ENCODE results near the gene CCL25.
"Not testable (repeated sequence)": the region's sequence is repeated elsewhere in the genome, so short reads cannot be mapped to it uniquely, and the experiment has no call there.

The CCL25 gene

GRCh38 chr19:8101311-8101710, 48.8 kb downstream of the CCL25 start:
- no peaks in the 10 kb centered on the region for H3K36me3 ChIP-seq (ENCODE audit: insufficient read depth, low read length)
- H3K27ac ChIP-seq (ENCODE audit: low read depth, low read length): no peak overlapping the region

DNA sequence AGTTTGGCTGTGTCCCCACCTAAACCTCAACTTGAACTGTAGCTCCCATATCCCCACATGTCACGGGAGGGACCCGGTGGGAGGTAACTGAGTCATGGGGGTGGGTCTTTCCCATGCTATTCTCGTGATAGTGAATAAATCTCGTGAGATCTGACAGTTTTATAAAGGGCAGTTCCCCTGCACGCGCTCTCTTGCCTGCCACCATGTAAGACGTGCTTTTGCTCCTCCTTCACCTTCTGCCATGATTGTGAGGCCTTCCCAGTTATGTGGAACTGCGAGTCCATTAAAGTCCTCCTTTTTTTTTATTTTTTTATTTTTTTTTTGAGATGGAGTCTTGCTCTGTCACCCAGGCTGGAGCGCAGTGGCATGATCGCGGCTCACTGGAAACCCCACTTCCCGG, 49.4 kb downstream of the CCL25 start:
- not testable (repeated sequence) for H3K27me3 ChIP-seq (ENCODE audit: insufficient read depth, low read length); H3K4me3 ChIP-seq (ENCODE audit: low read depth, low read length); H2AFZ ChIP-seq (ENCODE audit: low read length, unreplicated experiment); H3K79me2 ChIP-seq (ENCODE audit: control insufficient read depth, insufficient read depth, low read length, unreplicated experiment); H3K27ac ChIP-seq (ENCODE audit: low read depth, low read length); H3K4me1 ChIP-seq (ENCODE audit: control insufficient read depth, insufficient read depth, low read length, unreplicated experiment); H3K36me3 ChIP-seq (ENCODE audit: insufficient read depth, low read length)

More at GRCh38 chr19:8101311-8101710, 48.8 kb downstream of the CCL25 start:
- Histone ChIP-seq H3K4me1 (ENCODE audit: control insufficient read depth, insufficient read depth, low read length, unreplicated experiment) (no peaks in the 10 kb centered on the region), H3K27me3 (ENCODE audit: insufficient read depth, low read length) (peaks cover 7% of the 10 kb centered on the region; the same call in 1 of the 2 replicates), H3K4me3 (ENCODE audit: low read depth, low read length) (no peak overlapping the region), H3K79me2 (ENCODE audit: control insufficient read depth, insufficient read depth, low read length, unreplicated experiment) (no peaks in the 10 kb centered on the region), H2AFZ (ENCODE audit: low read length, unreplicated experiment) (no peak overlapping the region)

- Histone ChIP-seq H3K79me2 (ENCODE audit: control insufficient read depth, insufficient read depth, low read length, unreplicated experiment) (no peaks in the 10 kb centered on the region), H3K27ac (ENCODE audit: low read depth, low read length) (no peak overlapping the region), H3K27me3 (ENCODE audit: insufficient read depth, low read length) (peaks cover 4% of the 10 kb centered on the region; the same call in 1 of the 2 replicates), H2AFZ (ENCODE audit: low read length, unreplicated experiment) (no peak overlapping the region), H3K36me3 (ENCODE audit: insufficient read depth, low read length) (no peaks in the 10 kb centered on the region), H3K4me3 (ENCODE audit: low read depth, low read length) (no peak overlapping the region), H3K4me1 (ENCODE audit: control insufficient read depth, insufficient read depth, low read length, unreplicated experiment) (no peaks in the 10 kb centered on the region)
Measured at GRCh38 chr19:8105471-8105870, 52.9 kb downstream of the CCL25 start.

GRCh38 chr19:8107301-8107903, 54.8 kb downstream of the CCL25 start:
- no peaks in the 10 kb centered on the region for H3K4me1 ChIP-seq (ENCODE audit: control insufficient read depth, insufficient read depth, low read length, unreplicated experiment)
- H3K27ac ChIP-seq (ENCODE audit: low read depth, low read length): no peak overlapping the region
- no peaks in the 10 kb centered on the region for H3K36me3 ChIP-seq (ENCODE audit: insufficient read depth, low read length)
- no peak overlapping the region for H3K4me3 ChIP-seq (ENCODE audit: low read depth, low read length)
- no peaks in the 10 kb centered on the region for H3K79me2 ChIP-seq (ENCODE audit: control insufficient read depth, insufficient read depth, low read length, unreplicated experiment)
- peaks cover 4% of the 10 kb centered on the region; the same call in 1 of the 2 replicates for H3K27me3 ChIP-seq (ENCODE audit: insufficient read depth, low read length)
- no peak overlapping the region for H2AFZ ChIP-seq (ENCODE audit: low read length, unreplicated experiment)

GRCh38 chr19:8108560-8109445, 56.2 kb downstream of the CCL25 start:
- no peaks in the 10 kb centered on the region for H3K27me3 ChIP-seq (ENCODE audit: insufficient read depth, low read length)
- H3K27ac ChIP-seq (ENCODE audit: low read depth, low read length): no peak overlapping the region
- H3K4me3 ChIP-seq (ENCODE audit: low read depth, low read length): no peak overlapping the region
- no peaks in the 10 kb centered on the region for H3K4me1 ChIP-seq (ENCODE audit: control insufficient read depth, insufficient read depth, low read length, unreplicated experiment)
- no peaks in the 10 kb centered on the region for H3K36me3 ChIP-seq (ENCODE audit: insufficient read depth, low read length)
- H3K79me2 ChIP-seq (ENCODE audit: control insufficient read depth, insufficient read depth, low read length, unreplicated experiment): no peaks in the 10 kb centered on the region
- H2AFZ ChIP-seq (ENCODE audit: low read length, unreplicated experiment): no peak overlapping the region

DNA sequence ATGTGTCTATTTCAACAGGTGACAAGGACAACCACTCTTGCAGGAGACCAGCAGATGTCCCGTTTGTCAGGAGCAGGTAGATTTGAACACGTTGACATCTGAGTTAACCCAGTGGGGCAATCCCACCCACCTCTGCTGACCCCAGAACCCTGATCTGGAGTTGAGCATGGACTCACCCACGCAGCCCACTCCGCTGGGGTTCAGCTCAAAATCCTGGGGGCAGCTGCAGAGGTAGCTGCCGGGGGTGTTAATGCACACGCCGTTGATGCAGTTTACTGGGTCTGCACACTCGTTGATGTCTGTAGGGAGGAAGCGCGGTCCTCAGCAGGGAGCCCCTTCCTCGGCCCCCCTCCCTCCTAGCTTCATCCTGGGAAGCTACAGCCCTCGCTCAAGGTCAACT, 56.9 kb downstream of the CCL25 start:
- no peaks in the 10 kb centered on the region for H3K27me3 ChIP-seq (ENCODE audit: insufficient read depth, low read length)
- no peaks in the 10 kb centered on the region for H3K79me2 ChIP-seq (ENCODE audit: control insufficient read depth, insufficient read depth, low read length, unreplicated experiment)
- H2AFZ ChIP-seq (ENCODE audit: low read length, unreplicated experiment): no peak overlapping the region
- H3K36me3 ChIP-seq (ENCODE audit: insufficient read depth, low read length): no peaks in the 10 kb centered on the region
- H3K4me3 ChIP-seq (ENCODE audit: low read depth, low read length): no peak overlapping the region
- H3K27ac ChIP-seq (ENCODE audit: low read depth, low read length): no peak overlapping the region
- no peaks in the 10 kb centered on the region for H3K4me1 ChIP-seq (ENCODE audit: control insufficient read depth, insufficient read depth, low read length, unreplicated experiment)

DNA sequence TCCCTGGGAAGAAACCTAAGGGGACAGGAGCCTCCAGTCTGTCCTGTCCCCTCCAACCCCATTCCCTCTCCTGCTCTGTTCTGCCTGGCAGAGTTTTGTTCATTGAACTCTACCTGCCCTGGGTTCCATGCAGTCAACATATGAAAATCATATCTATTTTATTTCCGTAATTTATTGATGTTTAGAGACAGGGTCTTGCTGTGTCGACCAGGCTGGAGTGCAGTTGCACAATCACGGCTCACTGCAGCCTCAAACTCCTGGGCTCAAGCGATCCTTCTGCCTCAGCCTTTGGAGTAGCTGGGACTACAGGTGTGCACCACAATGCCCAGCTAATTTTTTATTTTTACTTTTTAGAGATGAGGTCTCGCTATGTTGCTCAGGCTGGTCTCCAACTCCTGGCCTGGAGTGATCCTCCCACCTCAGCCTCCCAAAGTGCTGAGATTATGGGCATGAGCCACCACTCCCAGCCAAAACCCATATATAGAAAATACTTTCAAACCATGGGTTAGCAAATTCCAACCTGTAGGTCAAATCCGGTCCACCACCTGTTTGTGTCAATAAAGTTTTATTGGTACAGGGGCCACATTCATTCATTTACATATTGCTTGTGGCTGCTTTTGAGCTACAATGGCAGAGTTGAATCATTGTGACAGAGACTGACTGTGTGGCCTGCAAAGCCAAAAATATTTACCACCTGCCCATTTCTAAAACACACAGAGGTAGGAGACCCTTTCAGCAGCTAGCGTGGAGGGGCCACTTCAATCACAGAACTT, 57.5 kb downstream of the CCL25 start:
- Histone ChIP-seq H3K27me3 (ENCODE audit: insufficient read depth, low read length) (no peaks in the 10 kb centered on the region), H3K4me3 (ENCODE audit: low read depth, low read length) (no peak overlapping the region), H3K27ac (ENCODE audit: low read depth, low read length) (no peak overlapping the region), H3K79me2 (ENCODE audit: control insufficient read depth, insufficient read depth, low read length, unreplicated experiment) (no peaks in the 10 kb centered on the region), H3K4me1 (ENCODE audit: control insufficient read depth, insufficient read depth, low read length, unreplicated experiment) (no peaks in the 10 kb centered on the region), H2AFZ (ENCODE audit: low read length, unreplicated experiment) (no peak overlapping the region), H3K36me3 (ENCODE audit: insufficient read depth, low read length) (no peaks in the 10 kb centered on the region)

- no peaks in the 10 kb centered on the region for H3K79me2 ChIP-seq (ENCODE audit: control insufficient read depth, insufficient read depth, low read length, unreplicated experiment)
- H3K27me3 ChIP-seq (ENCODE audit: insufficient read depth, low read length): no peaks in the 10 kb centered on the region
- no peaks in the 10 kb centered on the region for H3K36me3 ChIP-seq (ENCODE audit: insufficient read depth, low read length)
- H3K4me1 ChIP-seq (ENCODE audit: control insufficient read depth, insufficient read depth, low read length, unreplicated experiment): no peaks in the 10 kb centered on the region
- H3K4me3 ChIP-seq (ENCODE audit: low read depth, low read length): no peak overlapping the region
- no peak overlapping the region for H2AFZ ChIP-seq (ENCODE audit: low read length, unreplicated experiment)
- H3K27ac ChIP-seq (ENCODE audit: low read depth, low read length): no peak overlapping the region
Measured at GRCh38 chr19:8110931-8111330, 58.4 kb downstream of the CCL25 start.

DNA sequence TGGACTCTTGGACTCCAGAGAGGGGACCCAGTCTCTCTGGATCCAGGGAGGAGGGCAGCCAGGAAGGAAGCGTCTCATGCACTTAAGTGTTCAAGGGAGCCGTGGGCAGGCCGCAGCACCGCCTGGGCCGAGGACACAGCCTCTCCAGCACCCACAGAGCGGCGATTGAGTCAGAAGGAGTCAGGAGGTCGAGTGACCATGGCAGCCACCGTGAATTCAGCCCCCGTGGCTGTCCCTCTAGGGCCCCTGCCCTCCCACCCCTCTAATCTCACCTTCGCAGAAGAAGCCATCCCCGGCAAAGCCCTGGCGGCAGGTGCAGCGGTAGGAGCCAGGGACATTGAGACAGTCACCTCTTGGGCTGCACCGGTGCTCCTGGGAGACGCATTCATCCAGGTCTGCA, 58.8 kb downstream of the CCL25 start:
- Histone ChIP-seq H3K27ac (ENCODE audit: low read depth, low read length) (no peak overlapping the region), H3K27me3 (ENCODE audit: insufficient read depth, low read length) (no peaks in the 10 kb centered on the region), H3K4me3 (ENCODE audit: low read depth, low read length) (no peak overlapping the region), H2AFZ (ENCODE audit: low read length, unreplicated experiment) (no peak overlapping the region), H3K79me2 (ENCODE audit: control insufficient read depth, insufficient read depth, low read length, unreplicated experiment) (no peaks in the 10 kb centered on the region), H3K36me3 (ENCODE audit: insufficient read depth, low read length) (no peaks in the 10 kb centered on the region), H3K4me1 (ENCODE audit: control insufficient read depth, insufficient read depth, low read length, unreplicated experiment) (no peaks in the 10 kb centered on the region)

All from ACC112 (cell line).